ENCODE data around the gene LTA4H.

Gene LTA4H

GRCh38 chr12:96047229-96048211 is 12.1 kb upstream of the LTA4H start:
- Mint-ChIP-seq H3K27ac (peak overlapping the region; percentile 90), H3K27me3 (no peaks in the 10 kb centered on the region), H3K36me3 (no peaks in the 10 kb centered on the region), H3K4me3 (peak overlapping the region; percentile 53), H3K4me1 (ENCODE audit: low read depth) (peaks cover 43% of the 10 kb centered on the region), H3K9me3 (ENCODE audit: low read depth) (no peaks in the 10 kb centered on the region)

- H3K9me3 Mint-ChIP-seq (ENCODE audit: low read depth): no peaks in the 10 kb centered on the region
- no peaks in the 10 kb centered on the region for H3K27me3 Mint-ChIP-seq
- peak overlapping the region; percentile 15 for H3K4me3 Mint-ChIP-seq
- H3K27ac Mint-ChIP-seq: peak overlapping the region; percentile 90
- H3K4me1 Mint-ChIP-seq (ENCODE audit: low read depth): peaks cover 43% of the 10 kb centered on the region
- H3K36me3 Mint-ChIP-seq: no peaks in the 10 kb centered on the region
These were observed 11.3 kb upstream of the LTA4H start for GRCh38 chr12:96046543-96047228.

DNA sequence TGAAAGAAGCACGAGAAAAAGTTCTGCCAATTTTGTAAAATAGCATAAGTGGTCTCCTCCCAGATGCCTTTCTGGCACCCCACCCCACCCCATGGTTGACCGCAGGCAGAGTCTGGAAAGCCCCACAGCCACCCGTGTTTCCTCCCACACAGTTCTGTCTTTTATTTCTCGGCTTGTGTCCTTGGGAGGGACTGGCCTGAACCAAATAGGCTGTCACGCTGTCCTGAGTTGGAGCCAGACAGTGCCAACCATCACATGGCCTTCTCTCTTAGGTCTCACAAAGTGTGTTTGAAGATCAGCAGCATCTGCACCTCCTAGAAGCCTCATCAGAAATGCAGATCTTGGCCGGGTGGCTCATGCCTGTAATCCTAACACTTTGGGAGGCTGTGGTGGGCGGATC is 10.2 kb upstream of the LTA4H start:
- Mint-ChIP-seq H3K9me3 (ENCODE audit: low read depth) (no peaks in the 10 kb centered on the region), H3K27me3 (no peaks in the 10 kb centered on the region), H3K36me3 (no peaks in the 10 kb centered on the region), H3K27ac (peak overlapping the region; percentile 70), H3K4me1 (ENCODE audit: low read depth) (peaks cover 43% of the 10 kb centered on the region), H3K4me3 (no peak overlapping the region)

DNA sequence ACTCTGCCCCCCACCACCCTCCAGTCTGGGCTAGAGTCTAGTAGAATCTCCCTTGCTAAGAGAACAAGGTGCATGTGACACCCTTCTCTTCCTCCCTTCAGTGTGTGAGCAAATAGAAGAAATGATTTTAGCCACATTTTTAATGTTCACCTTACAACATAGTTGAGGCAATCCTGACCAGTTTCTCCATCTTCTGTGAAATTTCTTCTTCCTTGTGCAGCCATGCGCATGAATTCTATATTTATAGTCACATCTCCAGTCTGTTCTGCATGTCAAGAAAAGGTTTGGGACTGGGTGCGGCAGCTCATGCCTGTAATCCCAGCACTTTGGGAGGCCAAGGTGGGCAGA is 9.5 kb upstream of the LTA4H start:
- Mint-ChIP-seq H3K36me3 (no peaks in the 10 kb centered on the region), H3K4me1 (ENCODE audit: low read depth) (peaks cover 43% of the 10 kb centered on the region), H3K4me3 (no peak overlapping the region), H3K27me3 (no peaks in the 10 kb centered on the region), H3K9me3 (ENCODE audit: low read depth) (no peaks in the 10 kb centered on the region), H3K27ac (peak overlapping the region; percentile 70)

DNA sequence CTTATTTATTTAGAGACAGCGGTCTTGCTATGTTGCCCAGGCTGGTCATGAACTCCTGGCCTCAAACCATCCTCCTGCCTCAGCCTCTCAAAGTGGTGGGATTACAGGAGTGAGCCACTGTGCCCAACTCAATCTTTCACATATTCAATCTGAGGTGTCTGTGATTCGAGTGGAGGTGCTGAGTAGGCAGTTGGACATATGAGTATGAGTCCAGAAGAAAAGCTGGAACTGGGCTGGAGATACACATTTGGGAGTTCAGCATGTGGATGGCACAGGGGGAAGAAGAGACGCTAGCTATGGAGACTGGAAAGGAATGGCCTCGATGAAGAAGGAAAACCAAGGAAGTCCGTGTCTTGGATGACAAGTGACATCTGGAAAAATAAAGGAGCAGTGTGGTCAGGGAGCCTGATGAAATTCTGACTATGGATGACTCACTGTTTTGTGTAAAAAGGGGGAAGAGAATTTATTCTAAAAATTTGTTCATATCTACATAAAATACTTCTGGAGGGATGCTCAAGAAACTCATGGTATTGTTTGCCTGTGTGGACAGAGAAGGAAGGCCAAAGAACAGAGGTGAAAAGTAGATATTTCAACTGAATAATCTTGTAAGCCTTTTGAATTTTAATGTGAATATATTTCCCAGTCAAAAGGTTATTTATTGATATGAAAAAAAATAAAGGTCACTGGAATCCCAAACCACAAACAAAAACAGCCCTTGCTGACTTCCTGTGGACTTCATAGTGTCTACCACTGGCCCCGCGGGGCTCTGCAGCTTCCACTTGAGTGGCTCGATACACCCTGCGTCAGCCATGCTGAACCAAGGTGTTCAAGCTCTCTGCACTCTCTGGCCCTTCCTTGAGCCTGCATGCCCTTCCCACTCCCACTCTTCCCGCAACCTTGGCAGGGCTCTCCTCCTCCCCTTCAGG is 8.9 kb upstream of the LTA4H start:
- no peaks in the 10 kb centered on the region for H3K36me3 Mint-ChIP-seq
- peaks cover 43% of the 10 kb centered on the region for H3K4me1 Mint-ChIP-seq (ENCODE audit: low read depth)
- H3K9me3 Mint-ChIP-seq (ENCODE audit: low read depth): no peaks in the 10 kb centered on the region
- H3K27me3 Mint-ChIP-seq: no peaks in the 10 kb centered on the region
- peak overlapping the region; percentile 4 for H3K27ac Mint-ChIP-seq
- H3K4me3 Mint-ChIP-seq: no peak overlapping the region

DNA sequence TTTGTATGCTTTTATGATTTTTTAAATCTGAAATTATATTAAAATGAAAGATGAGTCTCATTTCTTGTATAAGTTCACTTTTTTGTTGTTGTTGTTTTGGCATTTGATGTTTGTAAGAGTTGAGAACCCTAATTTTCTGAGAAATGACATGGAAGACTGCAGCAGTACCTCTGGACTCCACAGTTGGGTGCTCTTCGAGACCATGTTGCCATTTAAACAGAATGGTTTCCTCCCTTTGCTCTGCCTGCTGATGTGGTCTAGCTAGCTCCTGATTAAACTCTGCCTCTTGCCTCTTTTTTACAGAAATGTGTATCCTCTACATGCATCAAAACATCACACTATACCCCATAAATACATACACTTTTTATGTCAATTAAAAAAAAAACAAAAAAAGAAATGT is 5.8 kb upstream of the LTA4H start:
- Mint-ChIP-seq H3K36me3 (no peaks in the 10 kb centered on the region), H3K27ac (no peak overlapping the region), H3K9me3 (ENCODE audit: low read depth) (no peaks in the 10 kb centered on the region), H3K4me1 (ENCODE audit: low read depth) (peaks cover 16% of the 10 kb centered on the region), H3K27me3 (no peaks in the 10 kb centered on the region), H3K4me3 (no peak overlapping the region)

- no peaks in the 10 kb centered on the region for H3K27me3 Mint-ChIP-seq
- H3K36me3 Mint-ChIP-seq: no peaks in the 10 kb centered on the region
- peaks cover 13% of the 10 kb centered on the region for H3K4me1 Mint-ChIP-seq (ENCODE audit: low read depth)
- H3K4me3 Mint-ChIP-seq: no peak overlapping the region
- H3K27ac Mint-ChIP-seq: no peak overlapping the region
- H3K9me3 Mint-ChIP-seq (ENCODE audit: low read depth): no peaks in the 10 kb centered on the region
These were observed 5.1 kb upstream of the LTA4H start for GRCh38 chr12:96040305-96041133.

GRCh38 chr12:96039516-96039915 is 4.1 kb upstream of the LTA4H start:
- no peaks in the 10 kb centered on the region for H3K36me3 Mint-ChIP-seq
- H3K4me3 Mint-ChIP-seq: no peak overlapping the region
- H3K4me1 Mint-ChIP-seq (ENCODE audit: low read depth): peaks cover 7% of the 10 kb centered on the region
- H3K27ac Mint-ChIP-seq: no peak overlapping the region
- H3K9me3 Mint-ChIP-seq (ENCODE audit: low read depth): no peaks in the 10 kb centered on the region
- H3K27me3 Mint-ChIP-seq: no peaks in the 10 kb centered on the region

DNA sequence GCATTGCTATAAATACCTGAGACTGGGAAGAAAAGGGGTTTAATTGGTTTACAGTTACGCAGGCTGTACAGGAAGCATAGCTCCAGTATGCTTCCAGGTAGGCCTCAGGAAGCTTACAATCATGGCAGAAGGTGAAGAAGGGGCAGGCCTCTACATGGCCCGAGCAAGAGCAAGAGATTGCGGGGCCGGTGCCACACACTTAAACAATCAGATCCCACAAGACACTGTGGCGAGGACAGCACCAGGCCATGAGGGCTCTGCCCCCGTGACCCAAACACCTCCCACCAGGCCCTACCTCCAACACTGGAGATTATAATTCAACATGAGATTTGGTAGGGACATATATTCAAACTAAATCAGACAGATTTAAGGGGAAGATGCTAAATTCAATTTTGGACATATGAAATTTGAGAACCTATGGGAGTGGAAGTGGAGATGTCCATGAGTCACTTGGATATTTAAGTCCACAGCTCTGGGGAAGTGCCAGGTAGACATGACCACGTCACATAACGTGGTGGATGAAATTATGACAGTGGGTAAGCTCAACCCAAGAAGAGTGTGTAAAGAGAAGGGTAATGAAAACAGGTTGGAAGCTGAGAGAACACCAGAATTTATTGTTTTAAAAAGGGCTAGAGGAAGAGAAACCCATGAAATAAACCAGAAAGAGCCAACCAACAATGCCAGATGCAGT is 1.5 kb upstream of the LTA4H start:
- H3K4me1 Mint-ChIP-seq (ENCODE audit: low read depth): peaks cover 8% of the 10 kb centered on the region
- H3K27ac Mint-ChIP-seq: no peak overlapping the region
- H3K27me3 Mint-ChIP-seq: no peaks in the 10 kb centered on the region
- no peaks in the 10 kb centered on the region for H3K9me3 Mint-ChIP-seq (ENCODE audit: low read depth)
- H3K4me3 Mint-ChIP-seq: no peak overlapping the region
- H3K36me3 Mint-ChIP-seq: peaks cover 2% of the 10 kb centered on the region

- Mint-ChIP-seq H3K4me3 (no peak overlapping the region), H3K9me3 (ENCODE audit: low read depth) (no peaks in the 10 kb centered on the region), H3K27ac (no peak overlapping the region), H3K4me1 (ENCODE audit: low read depth) (peaks cover 19% of the 10 kb centered on the region), H3K36me3 (peaks cover 5% of the 10 kb centered on the region), H3K27me3 (no peaks in the 10 kb centered on the region)
These were observed 635 bp downstream of the LTA4H start for GRCh38 chr12:96034621-96035282.

DNA sequence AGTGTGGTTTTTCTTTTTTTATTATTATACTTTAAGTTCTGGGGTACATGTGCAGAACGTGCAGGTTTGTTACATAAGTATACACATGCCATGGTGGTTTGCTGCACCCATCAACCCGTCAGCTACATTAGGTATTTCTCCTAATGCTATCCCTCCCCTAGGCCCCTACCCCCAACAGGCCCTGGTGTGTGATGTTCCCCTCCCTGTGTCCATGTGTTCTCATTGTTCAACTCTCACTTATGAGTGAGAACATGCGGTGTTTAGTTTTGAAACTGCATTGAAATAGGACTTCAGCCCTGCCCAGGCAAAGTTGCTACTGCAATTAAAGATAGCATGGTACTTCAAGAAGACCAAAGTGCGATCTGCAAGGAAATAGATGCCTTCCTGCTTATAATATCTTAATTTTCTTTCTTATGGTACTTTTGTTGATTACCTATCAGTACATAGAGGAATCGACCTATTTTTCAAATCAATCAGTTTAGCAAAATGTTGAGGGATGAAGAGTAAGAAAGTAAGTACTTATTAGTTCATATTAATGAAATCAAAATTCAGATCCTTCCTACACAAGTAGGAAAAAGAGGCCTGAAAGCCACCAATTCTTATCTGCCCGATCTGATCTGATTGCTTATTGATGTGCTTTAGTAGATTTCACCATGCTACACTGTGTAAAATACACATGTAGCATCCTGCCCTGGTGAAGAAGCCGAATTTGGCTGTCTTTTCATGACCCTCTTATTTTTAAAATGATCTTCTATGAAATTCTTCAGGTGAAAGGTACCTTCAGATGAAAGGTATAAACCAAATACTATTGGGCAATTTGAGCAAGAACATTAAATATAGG is 1.6 kb downstream of the LTA4H start:
- H3K9me3 Mint-ChIP-seq (ENCODE audit: low read depth): no peaks in the 10 kb centered on the region
- no peak overlapping the region for H3K4me3 Mint-ChIP-seq
- peaks cover 5% of the 10 kb centered on the region for H3K36me3 Mint-ChIP-seq
- no peaks in the 10 kb centered on the region for H3K27me3 Mint-ChIP-seq
- H3K4me1 Mint-ChIP-seq (ENCODE audit: low read depth): peaks cover 23% of the 10 kb centered on the region
- H3K27ac Mint-ChIP-seq: no peak overlapping the region

GRCh38 chr12:96029826-96030225 is 5.6 kb downstream of the LTA4H start:
- H3K36me3 Mint-ChIP-seq: peaks cover 16% of the 10 kb centered on the region
- H3K27ac Mint-ChIP-seq: no peak overlapping the region
- no peaks in the 10 kb centered on the region for H3K27me3 Mint-ChIP-seq
- H3K9me3 Mint-ChIP-seq (ENCODE audit: low read depth): no peaks in the 10 kb centered on the region
- H3K4me3 Mint-ChIP-seq: no peak overlapping the region
- H3K4me1 Mint-ChIP-seq (ENCODE audit: low read depth): peaks cover 23% of the 10 kb centered on the region

All from activated naive CD8-positive, alpha-beta T cell (primary cell).